Urinary bladder (tissue), 4 donors: Measurements from ENCODE around the gene SOX8. TPM values are rescaled to one million over a fixed set of nuclear protein-coding genes. Genes with fewer than 3 reads are reported as not detected.

Experiments used
- DNase-seq: peaks from one replicate; pipeline ENCODE4 v3.0.0-alpha.2; 2015; ENCODE audit errors: extremely low spot score
- H3K27ac ChIP-seq: one replicate; pipeline ENCODE4 v1.5.1; 2013; ENCODE audit warnings: low read depth, mild to moderate bottlenecking, moderate library complexity
- H3K36me3 ChIP-seq: one replicate; pipeline ENCODE4 v1.6.1; 2013; ENCODE audit warnings: mild to moderate bottlenecking, moderate library complexity; ENCODE audit not compliant: insufficient read depth
- H3K4me1 ChIP-seq: one replicate; pipeline ENCODE4 v1.6.1; 2013; ENCODE audit warnings: mild to moderate bottlenecking, moderate library complexity; ENCODE audit not compliant: insufficient read depth
- H3K4me3 ChIP-seq: one replicate; pipeline ENCODE4 v1.5.1; 2013; ENCODE audit warnings: low read depth, low read length
- WGBS: extraction: QIAGEN DNeasy Blood & Tissue Kit; methylation state at CpG from one replicate; pipeline ENCODE4 v1.1.7; 2013; 5-methylcytosine and 5-hydroxymethylcytosine counted together
- polyA plus RNA-seq: library from polyadenylated mRNA; stranded (reverse); fragments of 200-250 nt; gene quantifications from one replicate; pipeline ENCODE4 v1.2.3, GENCODE V29; 2013
- total RNA-seq: library from RNA; depleted of rRNA; stranded (reverse); fragments of >200 nt; gene quantifications from one replicate; pipeline ENCODE4 v1.2.3, GENCODE V29; 2014
- donor health status: healthy with polysubstance abuse.
- donor health status: healthy.

SOX8 gene
- total and polyA plus RNA-seq, 2 donors: 2.7 to 12.4 TPM

DNA sequence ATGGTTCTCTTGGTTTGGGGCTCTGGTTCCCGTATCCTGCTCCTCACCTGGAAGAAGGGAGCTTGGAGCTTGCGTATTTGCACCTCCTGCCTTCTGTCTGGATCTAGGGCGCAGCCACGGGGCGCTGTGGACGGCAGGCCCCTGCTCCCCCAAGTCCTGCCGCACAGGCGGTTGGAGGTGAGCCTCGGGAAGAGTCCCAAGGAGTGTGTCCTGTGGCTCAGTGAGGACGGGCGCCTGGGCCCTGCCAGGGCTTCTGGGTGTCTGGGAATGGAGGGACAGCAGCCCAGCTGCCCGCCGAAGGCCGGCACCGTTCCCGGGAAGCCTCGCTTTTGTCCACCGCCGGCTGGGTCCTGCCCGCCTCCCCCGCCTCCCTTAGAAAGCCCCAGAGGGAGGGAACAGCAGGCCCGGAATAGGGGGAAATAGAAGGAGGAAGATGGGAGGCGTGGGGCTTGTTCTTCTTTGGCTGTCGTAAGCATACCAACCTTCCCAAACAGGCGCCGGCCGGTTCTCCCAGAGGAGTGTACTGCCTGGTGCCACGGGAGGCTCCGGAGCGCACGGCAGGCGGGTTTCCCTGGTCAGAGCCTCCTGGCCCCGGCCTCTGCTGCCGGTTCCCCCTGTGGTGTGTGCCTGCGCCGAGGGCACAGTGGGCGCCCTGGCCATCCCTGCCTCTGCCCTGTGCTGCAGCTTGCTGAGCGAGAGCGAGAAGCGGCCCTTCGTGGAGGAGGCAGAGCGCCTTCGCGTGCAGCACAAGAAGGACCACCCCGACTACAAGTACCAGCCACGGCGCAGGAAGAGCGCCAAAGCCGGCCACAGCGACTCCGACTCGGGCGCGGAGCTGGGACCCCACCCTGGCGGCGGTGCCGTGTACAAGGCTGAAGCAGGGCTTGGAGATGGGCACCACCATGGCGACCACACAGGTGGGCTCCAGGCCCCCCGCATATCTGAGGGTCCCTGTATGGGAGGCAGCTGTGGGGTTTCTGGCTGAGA is 1.8 kb downstream of the SOX8 start:
- no peak overlapping the region for H3K27ac ChIP-seq
- 55% methylated on average over 59 of the region's 59 CpGs for WGBS
- H3K4me1 ChIP-seq: no peaks in the 10 kb centered on the region
- DNase-seq: no peak
- no peaks in the 10 kb centered on the region for H3K36me3 ChIP-seq
- H3K4me3 ChIP-seq: no peak overlapping the region

DNA sequence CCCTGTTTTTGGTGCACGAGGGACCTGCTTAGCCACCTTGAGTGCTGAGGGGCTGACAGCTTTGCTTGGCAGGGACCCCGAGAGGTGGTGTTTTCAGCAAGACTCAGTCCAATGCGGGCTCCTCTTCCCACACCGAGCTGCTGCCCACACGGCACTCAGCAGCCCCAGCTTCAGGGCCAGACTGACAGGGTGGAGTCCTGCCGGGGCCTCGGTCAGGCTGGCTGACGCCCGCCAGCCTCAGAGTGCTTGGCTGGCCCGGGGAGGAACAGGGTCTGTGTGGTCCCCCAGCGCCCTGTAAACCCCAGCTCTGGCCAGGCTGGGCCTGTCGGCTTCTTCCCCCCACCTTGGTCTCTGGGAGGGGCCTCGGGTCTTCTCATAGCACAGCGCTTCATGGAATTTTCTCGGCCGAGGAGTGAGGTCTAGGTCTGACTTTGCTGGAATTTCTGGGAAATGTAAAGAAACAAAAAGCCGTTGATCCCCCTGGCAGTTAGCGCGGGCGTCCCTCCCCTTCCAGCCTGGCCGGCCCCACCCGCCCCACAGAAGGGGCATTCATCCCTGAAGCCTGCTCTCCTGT is 2.6 kb downstream of the SOX8 start:
- H3K4me1 ChIP-seq: no peaks in the 10 kb centered on the region
- 77% methylated on average over 22 of the region's 22 CpGs for WGBS
- no peak for DNase-seq
- H3K27ac ChIP-seq: no peak overlapping the region
- H3K36me3 ChIP-seq: no peaks in the 10 kb centered on the region
- H3K4me3 ChIP-seq: no peak overlapping the region

DNA sequence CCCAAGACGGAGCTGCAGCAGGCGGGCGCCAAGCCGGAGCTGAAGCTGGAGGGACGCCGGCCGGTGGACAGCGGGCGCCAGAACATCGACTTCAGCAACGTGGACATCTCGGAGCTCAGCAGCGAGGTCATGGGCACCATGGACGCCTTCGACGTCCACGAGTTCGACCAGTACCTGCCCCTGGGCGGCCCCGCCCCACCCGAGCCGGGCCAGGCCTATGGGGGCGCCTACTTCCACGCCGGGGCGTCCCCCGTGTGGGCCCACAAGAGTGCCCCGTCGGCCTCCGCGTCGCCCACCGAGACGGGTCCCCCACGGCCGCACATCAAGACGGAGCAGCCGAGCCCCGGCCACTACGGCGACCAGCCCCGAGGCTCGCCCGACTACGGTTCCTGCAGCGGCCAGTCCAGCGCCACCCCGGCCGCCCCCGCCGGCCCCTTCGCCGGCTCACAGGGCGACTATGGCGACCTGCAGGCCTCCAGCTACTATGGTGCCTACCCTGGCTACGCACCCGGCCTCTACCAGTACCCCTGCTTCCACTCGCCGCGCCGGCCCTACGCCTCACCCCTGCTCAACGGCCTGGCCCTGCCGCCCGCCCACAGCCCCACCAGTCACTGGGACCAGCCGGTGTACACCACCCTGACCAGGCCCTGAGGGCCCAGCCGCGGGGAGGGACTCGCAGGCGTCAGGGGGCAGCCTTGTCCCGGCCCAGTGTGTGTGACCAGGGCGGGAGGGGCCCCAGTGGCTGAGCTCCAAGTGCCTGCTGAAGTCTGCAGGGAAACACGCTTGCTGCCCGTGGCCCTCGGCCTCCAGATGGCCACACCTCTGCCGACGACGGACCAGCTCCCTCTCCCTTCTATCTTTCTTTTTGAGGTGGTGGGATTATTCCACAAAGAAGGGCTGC is 3.4 kb downstream of the SOX8 start:
- DNase-seq: no peak
- WGBS: 92% methylated on average over 78 of the region's 78 CpGs
- no peak overlapping the region for H3K27ac ChIP-seq
- H3K36me3 ChIP-seq: no peaks in the 10 kb centered on the region
- no peak overlapping the region for H3K4me3 ChIP-seq
- H3K4me1 ChIP-seq: no peaks in the 10 kb centered on the region

DNA sequence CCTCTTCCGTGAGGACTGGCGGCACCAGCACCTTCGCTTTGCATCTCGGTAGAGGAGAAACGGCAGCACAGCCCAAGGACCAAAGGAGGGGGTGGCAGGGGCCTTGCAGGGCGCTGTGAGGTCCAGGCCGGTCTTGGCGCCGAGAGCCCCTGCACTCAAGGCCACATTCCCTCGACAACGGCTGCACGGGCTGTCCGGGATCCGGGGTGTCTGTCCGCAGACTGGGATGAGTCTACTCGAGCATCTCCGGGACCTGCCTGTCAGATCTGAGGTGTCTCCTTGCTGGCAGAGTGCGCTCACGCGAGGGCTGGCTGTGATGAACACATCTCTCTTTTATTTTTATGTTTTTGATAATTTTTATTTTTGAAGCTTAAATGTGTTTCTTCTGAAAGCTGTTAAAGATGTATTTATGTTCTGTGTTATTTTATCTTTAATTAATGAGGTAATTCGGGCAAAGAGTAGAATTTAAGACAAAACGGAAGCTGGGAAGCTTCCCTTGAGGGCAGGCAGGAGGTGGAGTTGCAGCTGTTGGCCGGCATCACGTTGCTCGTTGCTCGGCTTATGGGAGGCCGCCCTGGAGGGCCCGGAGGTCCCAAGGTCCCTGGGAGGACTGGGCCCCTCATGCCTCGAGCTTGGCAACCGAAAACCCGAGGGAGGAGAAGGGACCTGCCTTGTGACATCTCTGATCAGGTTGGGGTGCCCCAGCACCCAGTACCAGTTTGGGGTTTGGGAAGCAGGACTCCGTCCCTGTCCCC is 4.3 kb downstream of the SOX8 start:
- 88% methylated on average over 32 of the region's 32 CpGs for WGBS
- H3K4me1 ChIP-seq: no peaks in the 10 kb centered on the region
- DNase-seq: no peak
- H3K36me3 ChIP-seq: no peaks in the 10 kb centered on the region
- no peak overlapping the region for H3K27ac ChIP-seq
- no peak overlapping the region for H3K4me3 ChIP-seq

DNA sequence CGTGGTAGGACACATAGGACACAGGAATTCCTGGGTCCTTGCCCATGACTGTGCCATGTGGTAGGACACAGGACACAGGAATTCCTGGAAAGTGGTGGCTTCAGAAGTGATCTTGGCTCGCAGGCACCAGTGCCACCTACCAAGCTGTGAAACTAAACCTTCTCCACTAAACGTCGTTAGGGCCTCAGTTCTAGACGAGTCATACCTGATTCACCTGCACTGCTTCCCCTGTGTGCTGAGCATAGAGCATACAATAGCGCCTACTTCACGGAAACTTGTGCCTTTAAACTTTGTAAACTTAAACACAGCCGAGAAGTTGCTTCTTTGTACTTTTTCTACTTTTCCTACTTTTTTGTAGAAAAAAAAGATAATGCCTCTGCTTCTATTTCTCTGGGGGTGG is 4.8 kb downstream of the SOX8 start:
- no peaks in the 10 kb centered on the region for H3K4me1 ChIP-seq
- no peak overlapping the region for H3K4me3 ChIP-seq
- 88% methylated on average over 8 of the region's 8 CpGs for WGBS
- no peak for DNase-seq
- no peak overlapping the region for H3K27ac ChIP-seq
- H3K36me3 ChIP-seq: no peaks in the 10 kb centered on the region

DNA sequence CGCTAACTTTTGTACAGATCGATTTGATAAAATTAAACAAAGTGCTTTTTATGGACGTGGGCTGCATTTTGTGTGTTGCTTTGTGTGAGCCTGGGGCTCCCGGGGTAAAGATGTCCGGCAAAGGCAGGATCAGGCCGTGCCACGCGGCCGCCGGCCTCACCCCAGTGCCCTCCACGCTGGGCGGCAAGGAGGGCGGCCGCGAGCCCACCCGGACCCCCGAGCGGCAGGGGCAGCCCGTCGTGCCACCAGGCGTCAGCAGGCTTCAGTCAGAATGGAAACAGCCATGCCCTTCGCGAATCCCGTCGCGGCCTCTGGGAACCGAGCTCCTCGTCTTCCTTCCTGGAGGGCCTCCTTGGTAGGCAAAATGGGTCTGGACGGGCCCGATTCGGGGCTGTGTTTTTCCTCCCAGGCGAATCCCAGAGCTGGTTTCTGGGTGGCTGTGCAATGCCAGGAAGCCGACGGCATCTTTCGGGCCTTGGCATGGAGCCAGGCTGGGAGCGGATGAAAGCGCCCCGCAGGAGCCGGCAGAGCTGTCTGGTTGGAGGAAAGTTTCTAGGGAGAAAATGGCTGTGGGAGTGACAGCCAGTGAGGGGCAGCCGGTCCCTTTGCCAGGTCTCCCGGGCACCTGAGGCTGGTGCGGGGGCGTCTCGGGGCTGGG is 5.5 kb downstream of the SOX8 start:
- Histone ChIP-seq H3K36me3 (no peaks in the 10 kb centered on the region), H3K27ac (no peak overlapping the region), H3K4me3 (no peak overlapping the region), H3K4me1 (no peaks in the 10 kb centered on the region)
- 71% methylated on average over 44 of the region's 44 CpGs for WGBS
- no peak for DNase-seq

DNA sequence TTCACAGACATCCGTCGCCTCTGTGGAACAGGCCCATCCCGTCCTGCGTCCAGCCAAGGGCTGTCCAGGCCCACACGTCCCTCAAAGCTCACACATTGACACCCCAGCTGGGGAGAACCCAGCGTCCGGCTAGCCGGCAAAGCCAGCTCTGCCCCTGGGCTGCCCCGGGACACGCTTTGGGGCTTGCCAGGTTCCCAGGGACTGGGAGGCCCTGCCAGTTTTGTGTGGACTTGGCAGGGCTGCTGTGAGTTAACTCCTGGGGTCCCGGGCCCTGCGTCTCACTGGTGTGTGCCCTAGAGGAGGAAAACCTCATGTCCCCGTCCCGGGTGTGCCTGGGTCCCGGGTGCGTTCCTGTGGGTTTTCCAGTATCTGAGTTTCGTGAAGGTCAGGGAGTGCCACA is 6.3 kb downstream of the SOX8 start:
- DNase-seq: no peak
- Histone ChIP-seq H3K27ac (no peak overlapping the region), H3K36me3 (no peaks in the 10 kb centered on the region), H3K4me1 (no peaks in the 10 kb centered on the region), H3K4me3 (no peak overlapping the region)
- 75% methylated on average over 17 of the region's 17 CpGs for WGBS

DNA sequence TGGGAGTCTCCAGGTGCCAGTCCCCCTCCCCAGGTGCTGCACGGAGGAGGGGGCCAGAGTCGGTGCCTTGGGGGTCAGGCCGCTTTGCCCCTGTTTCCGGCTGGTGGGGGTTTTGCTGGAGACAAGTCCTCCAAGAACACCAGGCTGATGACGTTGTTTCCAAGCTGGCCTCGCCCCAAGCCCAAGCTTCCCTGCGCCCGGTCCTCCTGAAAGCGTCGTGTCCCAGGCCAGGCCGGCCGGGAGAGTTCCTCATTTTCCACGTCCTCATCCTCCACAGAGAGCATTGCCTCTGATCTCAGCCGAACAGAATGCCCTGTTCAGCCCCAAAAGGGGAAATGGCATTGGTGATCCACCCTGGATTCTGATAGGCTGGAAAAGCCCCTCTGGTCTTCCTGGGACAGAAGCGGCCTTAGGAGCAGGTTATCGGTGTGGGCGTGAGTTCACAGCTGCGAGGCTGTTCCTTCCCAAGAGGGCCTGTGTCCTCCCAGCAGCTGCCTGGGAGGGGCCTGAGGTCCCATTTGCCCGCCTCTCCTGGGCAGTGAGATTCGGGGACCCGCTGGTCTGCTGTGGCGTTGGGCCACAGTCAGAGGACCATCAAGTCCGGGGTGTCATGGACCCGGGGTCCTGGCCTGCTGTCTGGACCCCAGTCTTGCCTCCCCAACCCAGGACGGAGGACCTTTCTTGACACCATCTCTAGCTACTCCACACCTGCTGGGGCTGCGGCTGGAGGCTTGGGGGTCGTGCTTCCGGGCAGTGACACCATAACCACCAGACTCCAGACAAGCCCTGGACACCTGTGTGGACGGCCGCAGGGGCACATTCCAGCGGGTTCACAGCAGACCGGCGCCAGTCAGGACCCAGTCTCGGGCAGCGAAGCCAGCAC is 7.1 kb downstream of the SOX8 start:
- no peak overlapping the region for H3K4me3 ChIP-seq
- no peak for DNase-seq
- H3K27ac ChIP-seq: no peak overlapping the region
- H3K4me1 ChIP-seq: no peaks in the 10 kb centered on the region
- H3K36me3 ChIP-seq: no peaks in the 10 kb centered on the region
- 79% methylated on average over 35 of the region's 35 CpGs for WGBS

DNA sequence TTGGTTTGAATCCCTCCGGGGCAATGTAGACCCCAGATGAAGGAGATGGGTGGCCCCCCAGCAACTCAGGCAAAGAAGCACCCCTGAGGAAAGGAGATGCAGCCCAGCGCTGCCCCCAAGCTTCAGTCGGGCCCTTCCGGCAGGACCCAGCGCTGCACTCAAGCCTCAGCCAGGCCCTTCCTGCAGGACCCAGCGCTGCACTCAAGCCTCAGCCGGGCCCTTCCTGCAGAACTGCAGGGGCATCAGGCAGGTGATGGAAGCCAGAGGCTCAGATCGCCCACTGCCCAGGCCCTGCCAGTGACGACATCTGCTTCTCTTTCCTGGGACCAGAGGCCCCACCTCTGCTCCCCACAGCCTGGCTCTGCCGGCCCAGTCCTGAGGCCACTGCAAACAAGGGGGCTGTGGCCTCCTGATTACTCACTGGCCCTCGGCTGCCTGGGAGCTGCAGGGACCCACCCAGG is 7.8 kb downstream of the SOX8 start:
- WGBS: 73% methylated on average over 11 of the region's 11 CpGs
- Histone ChIP-seq H3K4me3 (no peak overlapping the region), H3K36me3 (no peaks in the 10 kb centered on the region), H3K27ac (no peak overlapping the region), H3K4me1 (no peaks in the 10 kb centered on the region)
- DNase-seq: no peak

DNA sequence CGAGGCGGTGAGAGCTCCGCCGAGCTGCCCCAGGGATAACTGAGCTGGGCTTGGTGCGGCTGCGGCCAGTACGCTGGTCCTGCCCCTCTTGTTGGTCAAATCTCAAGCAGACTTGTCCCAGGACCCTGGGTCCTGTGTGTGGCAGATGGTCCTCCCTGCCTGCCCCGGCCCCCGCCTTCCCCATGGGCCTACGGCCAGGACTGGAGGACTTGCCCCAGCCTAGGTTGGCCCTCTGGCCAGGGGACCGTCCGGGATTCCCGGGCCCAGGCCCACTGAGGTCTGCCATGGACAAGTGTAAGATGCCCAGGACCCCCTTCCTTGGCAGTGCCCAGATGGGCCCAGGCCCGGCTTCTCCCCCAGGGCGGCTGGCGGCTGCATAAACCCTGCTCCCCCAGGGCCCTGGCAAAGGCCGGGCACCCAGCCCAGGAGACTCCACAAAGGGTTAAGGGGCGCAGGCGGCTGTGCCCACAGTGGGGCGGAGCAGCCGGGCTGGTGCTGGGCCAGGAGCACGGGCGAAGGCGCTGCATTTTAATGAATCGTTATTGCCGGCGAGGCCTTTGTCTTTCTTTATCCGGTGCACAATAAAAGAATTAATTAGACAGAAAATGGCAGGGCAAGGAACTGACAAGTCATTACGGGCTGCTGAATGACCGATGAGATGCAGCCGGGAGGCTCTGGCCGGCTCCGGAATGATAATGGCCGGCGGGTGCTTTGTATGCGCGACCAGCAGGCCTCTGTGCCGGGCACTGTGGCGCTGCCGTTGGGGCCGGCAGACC is 9.1 kb downstream of the SOX8 start:
- no peaks in the 10 kb centered on the region for H3K36me3 ChIP-seq
- no peak overlapping the region for H3K27ac ChIP-seq
- no peaks in the 10 kb centered on the region for H3K4me1 ChIP-seq
- H3K4me3 ChIP-seq: no peak overlapping the region
- 82% methylated on average over 41 of the region's 41 CpGs for WGBS
- DNase-seq: no peak

DNA sequence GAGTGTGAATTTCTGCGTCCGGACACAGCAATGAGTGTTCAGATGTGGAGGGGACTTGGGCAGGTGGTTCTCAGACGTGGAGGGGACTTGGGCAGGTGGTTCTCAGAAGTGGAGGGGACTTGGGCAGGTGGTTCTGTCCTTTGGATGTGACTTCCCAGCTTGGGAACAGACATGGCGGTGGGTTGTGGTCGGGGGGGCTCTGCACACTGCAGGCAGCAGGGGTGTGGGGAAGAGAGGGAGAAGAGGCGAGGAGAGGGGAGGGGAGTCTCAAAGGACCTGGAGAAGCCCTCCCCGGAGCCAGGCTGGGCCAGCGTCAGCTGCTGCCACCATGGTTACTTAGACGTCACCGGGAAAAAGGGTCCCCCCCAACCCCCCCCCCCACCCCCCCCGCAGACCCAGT is 9.8 kb downstream of the SOX8 start:
- DNase-seq: no peak
- H3K4me1 ChIP-seq: no peaks in the 10 kb centered on the region
- 66% methylated on average over 11 of the region's 11 CpGs for WGBS
- H3K4me3 ChIP-seq: no peak overlapping the region
- no peaks in the 10 kb centered on the region for H3K36me3 ChIP-seq
- H3K27ac ChIP-seq: no peak overlapping the region
